Measurements from ENCODE around the gene PSMD1.

Gene PSMD1

DNA sequence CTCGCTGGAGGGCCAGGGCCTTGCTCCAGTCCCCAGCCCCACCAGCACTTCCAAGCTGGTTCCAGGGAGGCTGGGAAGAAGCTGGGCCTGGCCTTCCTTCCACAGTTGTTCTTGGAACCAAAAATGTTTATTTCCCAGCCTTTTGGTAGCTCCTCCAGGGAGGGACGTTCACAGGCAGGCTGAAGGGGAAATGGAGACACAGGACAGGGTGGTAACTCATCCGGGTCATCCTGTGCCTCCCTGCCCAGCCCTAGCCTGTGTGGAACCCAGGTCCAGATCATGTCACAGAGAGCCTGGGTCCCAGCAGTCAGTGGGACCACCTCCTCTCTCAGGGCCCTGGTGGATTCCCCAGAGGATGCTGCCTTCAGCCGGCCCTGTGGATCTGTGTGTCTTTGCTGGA is 129.2 kb downstream of the PSMD1 start:
- peaks cover 0 to 94% (median 63%) of the 10 kb centered on the region in 4 donors for H3K4me1 ChIP-seq
- H3K36me3 ChIP-seq = no peaks in the 10 kb centered on the region
- TF ChIP-seq, protein P1, sequence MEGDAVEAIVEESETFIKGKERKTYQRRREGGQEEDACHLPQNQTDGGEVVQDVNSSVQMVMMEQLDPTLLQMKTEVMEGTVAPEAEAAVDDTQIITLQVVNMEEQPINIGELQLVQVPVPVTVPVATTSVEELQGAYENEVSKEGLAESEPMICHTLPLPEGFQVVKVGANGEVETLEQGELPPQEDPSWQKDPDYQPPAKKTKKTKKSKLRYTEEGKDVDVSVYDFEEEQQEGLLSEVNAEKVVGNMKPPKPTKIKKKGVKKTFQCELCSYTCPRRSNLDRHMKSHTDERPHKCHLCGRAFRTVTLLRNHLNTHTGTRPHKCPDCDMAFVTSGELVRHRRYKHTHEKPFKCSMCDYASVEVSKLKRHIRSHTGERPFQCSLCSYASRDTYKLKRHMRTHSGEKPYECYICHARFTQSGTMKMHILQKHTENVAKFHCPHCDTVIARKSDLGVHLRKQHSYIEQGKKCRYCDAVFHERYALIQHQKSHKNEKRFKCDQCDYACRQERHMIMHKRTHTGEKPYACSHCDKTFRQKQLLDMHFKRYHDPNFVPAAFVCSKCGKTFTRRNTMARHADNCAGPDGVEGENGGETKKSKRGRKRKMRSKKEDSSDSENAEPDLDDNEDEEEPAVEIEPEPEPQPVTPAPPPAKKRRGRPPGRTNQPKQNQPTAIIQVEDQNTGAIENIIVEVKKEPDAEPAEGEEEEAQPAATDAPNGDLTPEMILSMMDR (IDR thresholded peaks at IDR 0.05) = no peak
- H3K4me3 ChIP-seq = no peak overlapping the region
- H3K27ac ChIP-seq = peak overlapping the region; percentile 98 to 99
- H3K27me3 ChIP-seq = no peaks in the 10 kb centered on the region
- no peaks in the 10 kb centered on the region for H3K9me3 ChIP-seq
- no peak for DNase-seq
- intact Hi-C loops (cut with DNase I; ENCODE audit: low total_unique reads) = no loop called here

DNA sequence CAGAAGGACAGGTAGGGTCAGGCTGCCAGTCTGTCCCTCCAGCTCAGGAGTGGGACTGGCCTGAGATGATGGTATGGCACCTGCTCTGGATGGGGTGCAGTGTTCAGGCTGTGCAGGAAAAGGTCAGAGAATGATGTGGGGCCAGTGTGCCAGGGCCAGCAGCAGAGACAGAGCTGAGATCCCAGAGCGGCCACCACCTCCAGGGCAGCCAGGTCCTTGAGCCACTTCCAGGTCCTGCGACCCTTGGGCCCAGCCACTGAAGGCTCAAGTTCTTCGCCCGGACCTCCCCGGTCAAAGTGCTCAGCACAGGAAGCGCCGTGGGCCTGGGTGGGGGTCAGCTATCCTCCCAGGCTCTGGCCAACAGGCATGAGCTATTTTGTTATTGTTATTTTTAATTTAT is 129.7 kb downstream of the PSMD1 start:
- no peak for DNase-seq
- Histone ChIP-seq H3K4me3 (no peak overlapping the region), H3K27ac (peak overlapping the region; percentile 98 to 99), H3K9me3 (no peaks in the 10 kb centered on the region), H3K36me3 (no peaks in the 10 kb centered on the region), H3K4me1 (peaks cover 0 to 95% (median 64%) of the 10 kb centered on the region in 4 donors), H3K27me3 (no peaks in the 10 kb centered on the region)
- intact Hi-C loops (cut with DNase I; ENCODE audit: low total_unique reads) = no loop called here
- TF ChIP-seq, protein P1 (IDR thresholded peaks at IDR 0.05) = no peak

DNA sequence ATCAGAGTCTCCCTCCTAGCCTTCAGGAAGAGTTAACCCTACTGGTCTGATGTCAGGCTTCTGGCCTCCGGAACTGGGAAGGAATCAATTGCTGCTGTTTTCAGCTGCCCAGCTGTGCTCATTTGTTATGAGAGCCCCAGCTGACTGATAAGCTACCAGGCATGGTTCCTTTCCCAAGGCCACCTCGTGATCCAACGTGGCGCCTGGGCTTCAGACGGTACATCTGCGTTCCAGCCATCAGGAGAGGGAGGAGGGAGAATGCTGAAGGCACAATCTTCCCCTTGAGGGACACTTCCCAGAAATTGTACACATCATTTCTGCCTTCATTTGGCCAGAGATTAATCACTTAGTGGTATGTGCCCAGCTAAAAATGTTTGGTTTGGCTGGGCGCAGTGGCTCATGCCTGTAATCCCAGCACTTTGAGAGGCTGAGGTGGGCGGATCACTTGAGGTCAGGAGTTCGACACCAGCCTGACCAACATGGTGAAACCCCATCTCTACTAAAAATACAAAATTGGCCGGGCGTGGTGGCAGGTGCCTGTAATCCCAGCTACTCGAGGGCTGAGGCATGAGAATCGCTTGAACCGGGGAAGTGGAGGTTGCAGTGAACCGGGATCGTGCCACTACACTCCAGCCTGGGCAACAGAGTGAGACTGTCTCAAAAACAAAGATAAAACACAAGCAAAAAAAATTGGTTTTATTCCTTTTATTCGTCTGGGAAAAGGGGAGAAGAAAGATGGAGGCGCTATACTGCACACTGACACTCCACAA is 131.3 kb downstream of the PSMD1 start:
- H3K27me3 ChIP-seq = no peaks in the 10 kb centered on the region
- H3K9me3 ChIP-seq = no peaks in the 10 kb centered on the region
- H3K27ac ChIP-seq = peak overlapping the region; percentile 98 to 99
- TF ChIP-seq, protein P1 (IDR thresholded peaks at IDR 0.05) = peak in 1 of 2 experiments; percentile 26
- H3K4me1 ChIP-seq = peaks cover 0 to 95% (median 64%) of the 10 kb centered on the region in 4 donors
- no peak overlapping the region for H3K4me3 ChIP-seq
- no peaks in the 10 kb centered on the region for H3K36me3 ChIP-seq
- peak; percentile 83 to 93 for DNase-seq
- intact Hi-C loops (cut with DNase I; ENCODE audit: low total_unique reads) = no loop called here

DNA sequence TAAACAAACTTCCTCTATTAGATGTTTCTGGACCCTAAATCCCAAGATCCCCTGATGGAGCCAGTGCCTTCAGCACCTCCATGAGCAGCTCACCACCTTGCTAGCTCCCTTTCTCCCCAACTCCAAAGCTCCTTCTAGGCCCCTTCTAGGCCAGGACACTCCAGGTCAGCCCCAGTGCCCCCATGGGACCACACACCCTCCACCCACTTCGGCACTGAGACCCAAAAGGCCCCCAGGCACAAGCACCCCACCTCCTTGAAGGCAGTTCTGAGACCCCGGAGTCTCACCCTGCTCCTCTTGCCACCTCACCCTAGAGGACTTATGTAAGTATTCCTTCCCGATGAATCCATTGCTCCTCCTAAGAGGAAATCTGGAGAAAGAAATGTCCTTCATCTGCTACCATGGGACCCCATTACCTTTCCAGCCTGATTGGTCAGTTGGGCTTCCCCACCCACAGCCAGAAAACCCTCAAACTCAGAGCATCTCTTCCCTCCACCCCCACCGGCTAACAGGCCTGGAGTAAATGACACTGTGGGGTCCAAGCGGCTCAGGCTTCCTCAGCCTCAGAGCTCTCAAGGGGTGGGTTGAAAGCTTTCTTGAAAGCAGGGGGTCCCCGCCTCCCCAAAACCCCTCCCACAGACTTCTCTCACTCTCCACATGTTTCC is 132.0 kb downstream of the PSMD1 start:
- Histone ChIP-seq H3K9me3 (no peaks in the 10 kb centered on the region), H3K4me3 (no peak overlapping the region), H3K27me3 (no peaks in the 10 kb centered on the region), H3K27ac (peak overlapping the region; percentile 98 to 99), H3K36me3 (no peaks in the 10 kb centered on the region), H3K4me1 (peaks cover 0 to 91% (median 64%) of the 10 kb centered on the region in 4 donors)
- TF ChIP-seq, protein P1 (IDR thresholded peaks at IDR 0.05) = no peak
- intact Hi-C loops (cut with DNase I; ENCODE audit: low total_unique reads) = no loop called here
- no peak for DNase-seq

DNA sequence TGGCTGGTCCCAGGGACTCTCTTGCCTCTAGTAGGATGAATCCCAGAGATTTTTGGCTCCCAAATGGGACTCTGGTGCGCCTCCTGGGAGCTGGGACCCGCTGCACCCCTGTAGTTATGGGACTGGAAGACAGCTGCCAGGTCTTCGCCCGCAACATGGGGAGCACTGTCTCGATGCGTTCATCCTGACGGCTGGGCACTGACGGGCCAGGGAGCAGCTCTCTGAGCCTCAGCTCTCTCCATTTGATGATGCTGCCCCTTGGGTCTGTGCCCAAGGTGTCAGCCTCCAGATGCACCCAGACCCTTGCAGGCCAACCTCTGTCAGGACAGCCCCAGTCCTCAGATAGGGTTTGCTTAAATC is 132.5 kb downstream of the PSMD1 start:
- no peak overlapping the region for H3K4me3 ChIP-seq
- no peaks in the 10 kb centered on the region for H3K27me3 ChIP-seq
- H3K9me3 ChIP-seq = no peaks in the 10 kb centered on the region
- DNase-seq = no peak
- H3K27ac ChIP-seq = peak overlapping the region; percentile 98 to 99
- peaks cover 0 to 88% (median 64%) of the 10 kb centered on the region in 4 donors for H3K4me1 ChIP-seq
- no peaks in the 10 kb centered on the region for H3K36me3 ChIP-seq
- intact Hi-C loops (cut with DNase I; ENCODE audit: low total_unique reads) = no loop called here
- TF ChIP-seq, protein P1 (IDR thresholded peaks at IDR 0.05) = no peak
